ENCODE data around the gene F8A3. TPM values are rescaled to one million over a fixed set of nuclear protein-coding genes. Genes with fewer than 3 reads are reported as not detected.

The F8A3 gene
- total and polyA plus RNA-seq, 2 of the 4 experiments (the other 2 are of a cell fraction): 0.18 to 1.5 TPM

DNA sequence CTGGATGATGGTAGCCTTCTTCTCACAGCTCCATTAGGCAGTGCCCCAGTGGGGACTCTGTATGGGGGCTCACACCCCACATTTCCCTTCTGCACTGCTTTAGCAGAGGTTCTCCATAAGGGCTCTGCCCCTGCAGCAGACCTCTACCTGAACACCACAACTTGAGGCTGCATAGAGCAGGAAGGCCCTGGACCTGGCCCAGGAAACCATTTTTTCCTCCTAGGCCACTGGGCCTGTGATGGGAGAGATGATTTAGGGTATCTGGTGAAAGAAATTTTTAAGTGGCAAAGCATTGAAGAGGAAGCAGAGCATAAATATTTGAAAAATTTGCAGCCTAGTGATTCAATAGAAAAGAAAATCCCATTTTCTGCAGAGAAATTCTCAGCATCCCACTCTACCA, 17.3 kb downstream of the F8A3 start:
- in situ Hi-C loops (cut with MboI; ENCODE audit: low sequenced_read_pairs) (no loop called here), intact Hi-C loops (cut with micrococcal nuclease) (no loop called here), dilution Hi-C loops (cut with HindIII; ENCODE audit: low sequenced_read_pairs, unreplicated experiment) (no loop called here)
- Histone ChIP-seq H2AK9ac (replicated peaks; ENCODE audit: low read depth, low read length, poor library complexity) (no peak overlapping the region), H3K23ac (ENCODE audit: low read depth, low read length) (no peak overlapping the region), H4K20me1 (ENCODE audit: insufficient read depth, low read length) (no peaks in the 10 kb centered on the region), H3K9me1 (ENCODE audit: insufficient read depth, low read length) (no peaks in the 10 kb centered on the region), H2BK120ac (ENCODE audit: low read depth, low read length) (no peak overlapping the region), H3K56ac (ENCODE audit: extremely low read depth, insufficient read depth, low read length) (no peak overlapping the region), H4K5ac (ENCODE audit: low read depth, low read length) (no peak overlapping the region), H2BK5ac (ENCODE audit: low read depth, low read length, poor library complexity, severe bottlenecking) (no peak overlapping the region), H3K79me1 (ENCODE audit: low read depth in 1 of 2, low read length in 2 of 2) (no peaks in the 10 kb centered on the region), H3K27me3 (ENCODE audit: control insufficient read depth, insufficient read depth, low read length) (no peaks in the 10 kb centered on the region), H3K4ac (ENCODE audit: low read depth, low read length) (no peak overlapping the region), H2BK20ac (ENCODE audit: low read depth, low read length) (no peak overlapping the region), H3K4me3 (ENCODE audit: insufficient read depth, low read depth, low read length) (no peak overlapping the region), H3K4me1 (ENCODE audit: control insufficient read depth, insufficient read depth, low read length) (no peaks in the 10 kb centered on the region), H2BK15ac (ENCODE audit: low read depth, low read length) (no peak overlapping the region), H2AK5ac (ENCODE audit: low read depth, low read length) (no peak overlapping the region), H3K4me2 (ENCODE audit: low read depth, low read length) (no peak overlapping the region), H4K8ac (ENCODE audit: low read depth in 2 of 2, low read length in 2 of 2) (no peak overlapping the region), H3K18ac (ENCODE audit: low read depth, low read length) (no peak overlapping the region), H3K9me3 (ENCODE audit: control insufficient read depth, insufficient read depth, low read length) (peaks cover 16% of the 10 kb centered on the region; the same call in 1 of the 2 replicates), H3K9ac (ENCODE audit: low read depth, low read length) (no peak overlapping the region), H3K14ac (replicated peaks; ENCODE audit: low read depth, low read length) (no peak overlapping the region), H3K27ac (ENCODE audit: insufficient read depth, low read length) (no peak overlapping the region), H4K91ac (ENCODE audit: insufficient read depth, low read depth, low read length) (no peak overlapping the region), H3K36me3 (ENCODE audit: control insufficient read depth, insufficient read depth, low read length) (no peaks in the 10 kb centered on the region), H2AFZ (replicated peaks; ENCODE audit: low read length, poor library complexity) (no peak overlapping the region)
- ChIA-PET POLR2A (ENCODE audit: unreplicated experiment) (no interaction called here), CTCF (no interaction called here)
- BruUV-seq (replicated peaks): no TSS peak
- TF ChIP-seq, protein P1, sequence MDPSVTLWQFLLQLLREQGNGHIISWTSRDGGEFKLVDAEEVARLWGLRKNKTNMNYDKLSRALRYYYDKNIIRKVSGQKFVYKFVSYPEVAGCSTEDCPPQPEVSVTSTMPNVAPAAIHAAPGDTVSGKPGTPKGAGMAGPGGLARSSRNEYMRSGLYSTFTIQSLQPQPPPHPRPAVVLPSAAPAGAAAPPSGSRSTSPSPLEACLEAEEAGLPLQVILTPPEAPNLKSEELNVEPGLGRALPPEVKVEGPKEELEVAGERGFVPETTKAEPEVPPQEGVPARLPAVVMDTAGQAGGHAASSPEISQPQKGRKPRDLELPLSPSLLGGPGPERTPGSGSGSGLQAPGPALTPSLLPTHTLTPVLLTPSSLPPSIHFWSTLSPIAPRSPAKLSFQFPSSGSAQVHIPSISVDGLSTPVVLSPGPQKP (IDR thresholded peaks at IDR 0.05; ENCODE audit: borderline replicate concordance, low read depth, low read length): no peak
- TF ChIP-seq BHLHE40 (IDR thresholded peaks at IDR 0.05; ENCODE audit: low read depth, low read length) (no peak), CHD1 (IDR thresholded peaks at IDR 0.05; ENCODE audit: low read depth, low read length) (no peak)
- no peak for ATAC-seq (ENCODE audit: low read depth)
- DNase-seq: no peak
